Liver (tissue), 9 donors: Measurements from ENCODE around the gene GRIPAP1. TPM values are rescaled to one million over a fixed set of nuclear protein-coding genes. Genes with fewer than 3 reads are reported as not detected.

Experiments
- DNase-seq: peaks from one replicate; pipeline ENCODE4 v3.0.0-alpha.2; 2017; ENCODE audit warnings: low spot score
- H3K27ac ChIP-seq, 2 donors: one replicate each; pipeline ENCODE4 v1.7.0; 2013; ENCODE audit warnings: inconsistent platforms in 2 of 2, low read length in 2 of 2, control low read depth in 1 of 2, low read depth in 1 of 2, mild to moderate bottlenecking in 1 of 2
- H3K27me3 ChIP-seq, 4 donors: one replicate each; pipeline versions ENCODE4 v1.6.1 to v1.7.0; 2013; ENCODE audit warnings: low read length in 3 of 4, inconsistent platforms in 1 of 4, mild to moderate bottlenecking in 1 of 4, moderate library complexity in 1 of 4; ENCODE audit not compliant: control insufficient read depth in 4 of 4, insufficient read depth in 4 of 4
- H3K36me3 ChIP-seq, 4 donors: one replicate each; pipeline versions ENCODE4 v1.6.1 to v1.7.0; 2013; ENCODE audit warnings: low read length in 3 of 4, mild to moderate bottlenecking in 3 of 4, low read depth in 1 of 4, moderate library complexity in 1 of 4; ENCODE audit not compliant: control insufficient read depth in 4 of 4, insufficient read depth in 3 of 4
- H3K4me1 ChIP-seq, 4 donors: one replicate each; pipeline versions ENCODE4 v1.6.1 to v1.7.0; 2013; ENCODE audit warnings: low read length in 3 of 4, mild to moderate bottlenecking in 3 of 4, moderate library complexity in 1 of 4; ENCODE audit not compliant: control insufficient read depth in 4 of 4, insufficient read depth in 4 of 4
- H3K4me3 ChIP-seq, 3 donors: one replicate each; pipeline versions ENCODE4 v1.6.1 to v1.7.0; 2013; ENCODE audit warnings: low read length in 3 of 3, control low read depth in 1 of 3, low read depth in 1 of 3, mild to moderate bottlenecking in 1 of 3
- H3K9ac ChIP-seq, 2 donors: one replicate each; pipeline ENCODE4 v1.7.0; 2013; ENCODE audit warnings: low read length in 2 of 2, mild to moderate bottlenecking in 2 of 2, moderate library complexity in 2 of 2, control low read depth in 1 of 2, low read depth in 1 of 2
- H3K9me3 ChIP-seq, 4 donors: one replicate each; pipeline versions ENCODE4 v1.6.1 to v1.7.0; 2013; ENCODE audit warnings: low read length in 3 of 4; ENCODE audit not compliant: control insufficient read depth in 4 of 4
- EGR1 ChIP-seq, 2 donors: IDR thresholded peaks; 2 replicates each; pipeline ENCODE4 v1.6.1; 2016 to 2018; ENCODE audit warnings: antibody characterized with exemption in 2 of 2, low read depth in 2 of 2
- FOXA1 ChIP-seq: IDR thresholded peaks from 2 replicates; pipeline ENCODE4 v1.6.1; 2016; ENCODE audit warnings: antibody characterized with exemption
- FOXA2 ChIP-seq: IDR thresholded peaks from 2 replicates; pipeline ENCODE4 v1.6.1; 2016; ENCODE audit warnings: antibody characterized with exemption
- GABPA ChIP-seq, 2 donors: IDR thresholded peaks in 1 of 2; conservative IDR thresholded peaks in 1 of 2; 2 replicates each; pipeline ENCODE4 v1.6.1; 2016; ENCODE audit warnings: antibody characterized with exemption in 2 of 2, mild to moderate bottlenecking in 1 of 2, moderate library complexity in 1 of 2
- HNF4A ChIP-seq, 2 donors: conservative IDR thresholded peaks; 2 replicates each; pipeline ENCODE4 v1.6.1; 2016; ENCODE audit warnings: antibody characterized with exemption in 2 of 2, mild to moderate bottlenecking in 2 of 2
- HNF4G ChIP-seq: IDR thresholded peaks from 2 replicates; pipeline ENCODE4 v1.6.1; 2016; ENCODE audit warnings: antibody characterized with exemption
- JUND ChIP-seq, 2 donors: IDR thresholded peaks; 2 replicates each; pipeline ENCODE4 v1.6.1; 2016; ENCODE audit warnings: antibody characterized with exemption in 2 of 2
- NR2F2 ChIP-seq: IDR thresholded peaks from 2 replicates; pipeline ENCODE4 v1.6.1; 2016; ENCODE audit warnings: antibody characterized with exemption
- RXRA ChIP-seq, 2 donors: IDR thresholded peaks; 2 replicates each; pipeline ENCODE4 v1.6.1; 2017 to 2018; ENCODE audit warnings: antibody characterized with exemption in 2 of 2, mild to moderate bottlenecking in 1 of 2
- TAF1 ChIP-seq: conservative IDR thresholded peaks from 2 replicates; pipeline ENCODE4 v1.6.1; 2016; ENCODE audit warnings: antibody characterized with exemption, mild to moderate bottlenecking
- YY1 ChIP-seq: IDR thresholded peaks from 2 replicates; pipeline ENCODE4 v1.6.1; 2016; ENCODE audit warnings: antibody characterized with exemption, mild to moderate bottlenecking
- WGBS: extraction: QIAGEN DNeasy Blood & Tissue Kit; methylation state at CpG from one replicate; pipeline ENCODE4 v1.1.7; 2013; 5-methylcytosine and 5-hydroxymethylcytosine counted together
- polyA plus RNA-seq, 2 donors: library from polyadenylated mRNA; stranded (reverse) in 1 of 2; unstranded in 1 of 2; fragments of 200-250 nt in 1 of 2; fragments of >200 nt in 1 of 2; fragmentation: Nextera tagmentation in 1 of 2; extraction: Ambion mirVana in 1 of 2; gene quantifications; one replicate each; pipeline versions ENCODE4 v1.2.1 to v1.2.3, GENCODE V29; 2013 to 2015
- total RNA-seq, 2 donors: library from RNA; depleted of rRNA; stranded (reverse); fragments of >200 nt; gene quantifications; one replicate each; pipeline ENCODE4 v1.2.3, GENCODE V29; 2014
- TF ChIP-seq, protein P1 (sequence below): IDR thresholded peaks from 2 replicates; pipeline ENCODE4 v1.6.1; 2016; ENCODE audit warnings: antibody characterized with exemption
- TF ChIP-seq, protein P2 (sequence below): IDR thresholded peaks from 2 replicates; pipeline ENCODE4 v1.6.1; 2016; ENCODE audit warnings: antibody characterized with exemption
- TF ChIP-seq, protein P3 (sequence below): IDR thresholded peaks from 2 replicates; pipeline ENCODE4 v1.6.1; 2016; ENCODE audit warnings: antibody characterized with exemption
- TF ChIP-seq, protein P4 (sequence below): IDR thresholded peaks from 2 replicates; pipeline ENCODE4 v1.6.1; 2016; ENCODE audit warnings: antibody characterized with exemption, mild to moderate bottlenecking
- donor health status: healthy.
- donor health status: healthy.
- donor health status: healthy.
- donor health status: healthy.
- donor health status: healthy.

The GRIPAP1 gene
- total and polyA plus RNA-seq, 4 donors: 14.1 to 21.3 (median 16.4) TPM

DNA sequence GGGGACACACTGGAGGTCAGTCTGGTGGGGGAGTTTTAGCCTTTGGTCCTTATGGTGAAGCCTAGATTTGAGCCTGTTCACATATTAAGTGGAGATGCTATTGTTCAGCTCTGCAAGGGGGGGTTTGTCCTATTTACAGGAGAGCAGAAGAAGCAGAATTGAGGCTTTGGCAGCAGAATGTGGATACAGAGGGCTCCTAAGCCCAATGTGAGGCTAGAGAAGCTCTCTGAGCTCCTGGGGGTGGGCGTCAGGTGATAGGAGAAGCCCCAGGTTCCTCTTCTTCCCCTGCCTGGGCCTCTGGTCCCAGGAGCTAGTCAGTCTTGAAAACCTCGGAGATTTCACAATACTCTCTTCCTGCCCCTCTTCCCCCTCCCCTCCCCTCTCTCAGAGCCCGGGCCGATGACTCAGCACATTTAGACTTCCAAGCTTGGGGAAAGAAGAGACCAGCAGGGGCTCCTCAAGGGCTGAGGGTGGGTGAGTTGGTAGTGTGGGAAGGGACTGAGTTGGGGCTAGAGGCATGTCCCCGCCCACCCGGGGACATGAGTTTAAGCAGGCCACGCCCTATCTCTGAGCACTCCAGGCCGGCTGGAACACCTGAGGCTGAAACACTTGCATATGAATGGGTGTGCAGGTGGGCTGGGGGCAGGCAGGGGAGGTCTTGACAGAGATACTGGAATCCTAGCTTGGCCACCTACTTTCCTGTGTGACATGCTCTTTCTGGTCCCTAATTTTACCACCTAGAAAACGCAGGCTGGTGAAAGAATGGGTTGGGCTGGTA is 37.7 kb upstream of the GRIPAP1 start (continued):
- TF ChIP-seq JUND (IDR thresholded peaks at IDR 0.05): peak in 1 of 2 donors; percentile 40

DNA sequence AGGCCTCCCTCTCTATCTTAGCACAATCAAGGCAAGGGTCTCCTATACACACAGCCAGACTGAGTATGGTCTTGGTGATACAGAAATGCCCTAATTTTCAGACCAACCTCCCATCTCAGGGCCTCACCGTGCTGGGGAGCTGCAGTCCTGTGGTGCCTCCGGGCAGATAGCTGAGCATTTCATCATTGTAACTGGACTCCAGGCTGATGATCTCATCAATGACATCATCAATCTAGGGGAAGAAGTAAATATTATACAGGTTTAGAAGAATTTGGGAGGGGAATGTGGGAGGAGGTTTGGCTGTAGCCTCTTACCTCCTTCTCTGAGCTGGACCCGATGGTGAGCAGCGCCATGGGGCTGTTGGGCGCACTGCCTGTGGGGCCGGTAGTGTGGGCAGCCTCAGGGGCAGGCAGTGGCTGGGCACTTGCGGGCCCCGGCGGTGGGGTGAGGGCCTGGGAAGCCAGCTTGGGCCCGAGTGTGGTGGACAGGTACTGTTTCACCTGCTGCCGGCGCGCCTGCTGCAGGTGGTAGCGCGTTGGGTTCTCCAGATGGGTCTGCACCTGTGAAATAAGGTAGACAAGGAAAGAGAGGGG is 35.9 kb upstream of the GRIPAP1 start:
- Histone ChIP-seq H3K27me3 (no peaks in the 10 kb centered on the region), H3K9me3 (no peaks in the 10 kb centered on the region), H3K27ac (peak overlapping the region in 1 of 2 donors; percentile 47), H3K4me3 (no peak overlapping the region), H3K9ac (no peak overlapping the region), H3K4me1 (peaks cover 4 to 27% (median 9%) of the 10 kb centered on the region in 4 donors), H3K36me3 (peaks cover 15 to 25% (median 19%) of the 10 kb centered on the region in 4 donors)
- DNase-seq: no peak
- no peak for TF ChIP-seq NR2F2
- no peak for TF ChIP-seq HNF4G
- no peak for TF ChIP-seq YY1
- TF ChIP-seq, protein P1, sequence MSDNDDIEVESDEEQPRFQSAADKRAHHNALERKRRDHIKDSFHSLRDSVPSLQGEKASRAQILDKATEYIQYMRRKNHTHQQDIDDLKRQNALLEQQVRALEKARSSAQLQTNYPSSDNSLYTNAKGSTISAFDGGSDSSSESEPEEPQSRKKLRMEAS: no peak
- TF ChIP-seq TAF1: no peak
- WGBS: 94% methylated on average over 15 of the region's 15 CpGs

DNA sequence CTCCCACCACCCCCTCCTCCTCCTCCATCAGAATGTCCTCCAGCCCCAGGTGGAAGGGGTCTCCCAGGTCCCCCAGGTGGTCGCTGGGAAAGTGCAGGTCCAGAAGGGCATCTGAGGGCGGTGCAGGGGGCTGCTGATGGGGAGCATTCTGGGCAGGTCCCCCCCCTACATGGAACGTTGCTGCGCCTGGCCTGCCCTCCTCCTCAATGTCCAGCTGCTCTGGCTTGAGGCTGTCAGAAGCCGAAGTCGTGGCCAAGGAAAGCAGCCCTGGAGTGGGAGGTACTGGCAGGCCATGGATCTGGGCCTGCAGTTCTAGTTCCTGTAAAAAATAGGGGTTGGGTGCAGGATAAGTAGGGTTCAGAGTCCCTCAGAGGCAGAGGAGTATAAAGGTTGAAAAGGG is 28.2 kb upstream of the GRIPAP1 start:
- TF ChIP-seq YY1 (no peak), HNF4A (conservative IDR thresholded peaks at IDR 0.05) (no peak), FOXA1 (no peak), EGR1 (IDR thresholded peaks at IDR 0.05; ENCODE audit: low read depth in 2 of 2) (no peak), GABPA (IDR thresholded peaks at IDR 0.05 in 1 of 2, conservative IDR thresholded peaks at IDR 0.05 in 1 of 2) (no peak), FOXA2 (no peak), RXRA (IDR thresholded peaks at IDR 0.05) (no peak), JUND (IDR thresholded peaks at IDR 0.05) (no peak), HNF4G (no peak)
- TF ChIP-seq, protein P2, sequence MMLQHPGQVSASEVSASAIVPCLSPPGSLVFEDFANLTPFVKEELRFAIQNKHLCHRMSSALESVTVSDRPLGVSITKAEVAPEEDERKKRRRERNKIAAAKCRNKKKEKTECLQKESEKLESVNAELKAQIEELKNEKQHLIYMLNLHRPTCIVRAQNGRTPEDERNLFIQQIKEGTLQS: no peak
- TF ChIP-seq, protein P3, sequence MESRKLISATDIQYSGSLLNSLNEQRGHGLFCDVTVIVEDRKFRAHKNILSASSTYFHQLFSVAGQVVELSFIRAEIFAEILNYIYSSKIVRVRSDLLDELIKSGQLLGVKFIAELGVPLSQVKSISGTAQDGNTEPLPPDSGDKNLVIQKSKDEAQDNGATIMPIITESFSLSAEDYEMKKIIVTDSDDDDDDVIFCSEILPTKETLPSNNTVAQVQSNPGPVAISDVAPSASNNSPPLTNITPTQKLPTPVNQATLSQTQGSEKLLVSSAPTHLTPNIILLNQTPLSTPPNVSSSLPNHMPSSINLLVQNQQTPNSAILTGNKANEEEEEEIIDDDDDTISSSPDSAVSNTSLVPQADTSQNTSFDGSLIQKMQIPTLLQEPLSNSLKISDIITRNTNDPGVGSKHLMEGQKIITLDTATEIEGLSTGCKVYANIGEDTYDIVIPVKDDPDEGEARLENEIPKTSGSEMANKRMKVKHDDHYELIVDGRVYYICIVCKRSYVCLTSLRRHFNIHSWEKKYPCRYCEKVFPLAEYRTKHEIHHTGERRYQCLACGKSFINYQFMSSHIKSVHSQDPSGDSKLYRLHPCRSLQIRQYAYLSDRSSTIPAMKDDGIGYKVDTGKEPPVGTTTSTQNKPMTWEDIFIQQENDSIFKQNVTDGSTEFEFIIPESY: no peak
- TF ChIP-seq, protein P4, sequence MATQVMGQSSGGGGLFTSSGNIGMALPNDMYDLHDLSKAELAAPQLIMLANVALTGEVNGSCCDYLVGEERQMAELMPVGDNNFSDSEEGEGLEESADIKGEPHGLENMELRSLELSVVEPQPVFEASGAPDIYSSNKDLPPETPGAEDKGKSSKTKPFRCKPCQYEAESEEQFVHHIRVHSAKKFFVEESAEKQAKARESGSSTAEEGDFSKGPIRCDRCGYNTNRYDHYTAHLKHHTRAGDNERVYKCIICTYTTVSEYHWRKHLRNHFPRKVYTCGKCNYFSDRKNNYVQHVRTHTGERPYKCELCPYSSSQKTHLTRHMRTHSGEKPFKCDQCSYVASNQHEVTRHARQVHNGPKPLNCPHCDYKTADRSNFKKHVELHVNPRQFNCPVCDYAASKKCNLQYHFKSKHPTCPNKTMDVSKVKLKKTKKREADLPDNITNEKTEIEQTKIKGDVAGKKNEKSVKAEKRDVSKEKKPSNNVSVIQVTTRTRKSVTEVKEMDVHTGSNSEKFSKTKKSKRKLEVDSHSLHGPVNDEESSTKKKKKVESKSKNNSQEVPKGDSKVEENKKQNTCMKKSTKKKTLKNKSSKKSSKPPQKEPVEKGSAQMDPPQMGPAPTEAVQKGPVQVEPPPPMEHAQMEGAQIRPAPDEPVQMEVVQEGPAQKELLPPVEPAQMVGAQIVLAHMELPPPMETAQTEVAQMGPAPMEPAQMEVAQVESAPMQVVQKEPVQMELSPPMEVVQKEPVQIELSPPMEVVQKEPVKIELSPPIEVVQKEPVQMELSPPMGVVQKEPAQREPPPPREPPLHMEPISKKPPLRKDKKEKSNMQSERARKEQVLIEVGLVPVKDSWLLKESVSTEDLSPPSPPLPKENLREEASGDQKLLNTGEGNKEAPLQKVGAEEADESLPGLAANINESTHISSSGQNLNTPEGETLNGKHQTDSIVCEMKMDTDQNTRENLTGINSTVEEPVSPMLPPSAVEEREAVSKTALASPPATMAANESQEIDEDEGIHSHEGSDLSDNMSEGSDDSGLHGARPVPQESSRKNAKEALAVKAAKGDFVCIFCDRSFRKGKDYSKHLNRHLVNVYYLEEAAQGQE: no peak
- TF ChIP-seq, protein P1: no peak
- Histone ChIP-seq H3K9ac (no peak overlapping the region), H3K4me3 (no peak overlapping the region), H3K27me3 (no peaks in the 10 kb centered on the region), H3K9me3 (no peaks in the 10 kb centered on the region), H3K27ac (no peak overlapping the region), H3K36me3 (peaks cover 8 to 27% (median 16%) of the 10 kb centered on the region in 4 donors), H3K4me1 (peaks cover 0 to 3% (median 0%) of the 10 kb centered on the region in 4 donors)
- no peak for DNase-seq
- WGBS: 93% methylated on average over 6 of the region's 6 CpGs
